ENCODE results near the gene PLA2G5.

Gene PLA2G5

GRCh38 chr1:20075345-20075744, 5.4 kb downstream of the PLA2G5 start:
- Histone ChIP-seq H3K36me3 (ENCODE audit: control insufficient read depth, low read length) (no peaks in the 10 kb centered on the region), H3K79me2 (ENCODE audit: control insufficient read depth, low read length) (no peaks in the 10 kb centered on the region), H3K9me3 (ENCODE audit: control insufficient read depth, insufficient read depth, low read length) (no peaks in the 10 kb centered on the region), H4K20me1 (ENCODE audit: control insufficient read depth, insufficient read depth, low read depth, low read length) (no peaks in the 10 kb centered on the region), H3K4me1 (ENCODE audit: control insufficient read depth, low read length) (no peaks in the 10 kb centered on the region), H3K4me2 (ENCODE audit: low read length) (no peak overlapping the region), H3F3A (ENCODE audit: control insufficient read depth, insufficient read depth) (no peaks in the 10 kb centered on the region), H3K27me3 (ENCODE audit: control insufficient read depth, low read length) (peaks cover 13% of the 10 kb centered on the region), H3K9me2 (replicated peaks; ENCODE audit: control insufficient read depth, low read length) (no peaks in the 10 kb centered on the region), H3K4me3 (ENCODE audit: low read length) (no peak overlapping the region), H3K27ac (ENCODE audit: low read depth, low read length) (no peak overlapping the region)
- TF ChIP-seq CTCF (IDR thresholded peaks at IDR 0.05; ENCODE audit: low read depth, low read length, poor library complexity, severe bottlenecking) = no peak
- no peak for TF ChIP-seq EZH2phosphoT487 (IDR thresholded peaks at IDR 0.05; ENCODE audit: borderline replicate concordance, low read length)

- Histone ChIP-seq H4K20me1 (ENCODE audit: control insufficient read depth, insufficient read depth, low read depth, low read length) (no peaks in the 10 kb centered on the region), H3K4me2 (ENCODE audit: low read length) (no peak overlapping the region), H3F3A (ENCODE audit: control insufficient read depth, insufficient read depth) (no peaks in the 10 kb centered on the region), H3K27me3 (ENCODE audit: control insufficient read depth, low read length) (peaks cover 21% of the 10 kb centered on the region), H3K4me1 (ENCODE audit: control insufficient read depth, low read length) (0 out of 2 replicates have a peak, but pooled peaks cover 5% of the 10 kb centered on the region), H3K36me3 (ENCODE audit: control insufficient read depth, low read length) (no peaks in the 10 kb centered on the region), H3K27ac (ENCODE audit: low read depth, low read length) (no peak overlapping the region), H3K4me3 (ENCODE audit: low read length) (no peak overlapping the region), H3K79me2 (ENCODE audit: control insufficient read depth, low read length) (no peaks in the 10 kb centered on the region), H3K9me3 (ENCODE audit: control insufficient read depth, insufficient read depth, low read length) (no peaks in the 10 kb centered on the region), H3K9me2 (replicated peaks; ENCODE audit: control insufficient read depth, low read length) (no peaks in the 10 kb centered on the region)
- TF ChIP-seq CTCF (IDR thresholded peaks at IDR 0.05; ENCODE audit: low read depth, low read length, poor library complexity, severe bottlenecking) (no peak), EZH2phosphoT487 (IDR thresholded peaks at IDR 0.05; ENCODE audit: borderline replicate concordance, low read length) (no peak)
Observed at GRCh38 chr1:20076223-20076622, 6.2 kb downstream of the PLA2G5 start.

GRCh38 chr1:20076710-20077461, 6.9 kb downstream of the PLA2G5 start:
- Histone ChIP-seq H3K27ac (ENCODE audit: low read depth, low read length) (no peak overlapping the region), H3K4me1 (ENCODE audit: control insufficient read depth, low read length) (0 out of 2 replicates have a peak, but pooled peaks cover 5% of the 10 kb centered on the region), H3K9me2 (replicated peaks; ENCODE audit: control insufficient read depth, low read length) (no peaks in the 10 kb centered on the region), H3K4me3 (ENCODE audit: low read length) (no peak overlapping the region), H3F3A (ENCODE audit: control insufficient read depth, insufficient read depth) (no peaks in the 10 kb centered on the region), H4K20me1 (ENCODE audit: control insufficient read depth, insufficient read depth, low read depth, low read length) (no peaks in the 10 kb centered on the region), H3K79me2 (ENCODE audit: control insufficient read depth, low read length) (no peaks in the 10 kb centered on the region), H3K9me3 (ENCODE audit: control insufficient read depth, insufficient read depth, low read length) (no peaks in the 10 kb centered on the region), H3K27me3 (ENCODE audit: control insufficient read depth, low read length) (peaks cover 22% of the 10 kb centered on the region), H3K4me2 (ENCODE audit: low read length) (no peak overlapping the region), H3K36me3 (ENCODE audit: control insufficient read depth, low read length) (no peaks in the 10 kb centered on the region)
- TF ChIP-seq CTCF (IDR thresholded peaks at IDR 0.05; ENCODE audit: low read depth, low read length, poor library complexity, severe bottlenecking) (no peak), EZH2phosphoT487 (IDR thresholded peaks at IDR 0.05; ENCODE audit: borderline replicate concordance, low read length) (no peak)
